ENCODE measurements around the gene CRX.

CRX gene

DNA sequence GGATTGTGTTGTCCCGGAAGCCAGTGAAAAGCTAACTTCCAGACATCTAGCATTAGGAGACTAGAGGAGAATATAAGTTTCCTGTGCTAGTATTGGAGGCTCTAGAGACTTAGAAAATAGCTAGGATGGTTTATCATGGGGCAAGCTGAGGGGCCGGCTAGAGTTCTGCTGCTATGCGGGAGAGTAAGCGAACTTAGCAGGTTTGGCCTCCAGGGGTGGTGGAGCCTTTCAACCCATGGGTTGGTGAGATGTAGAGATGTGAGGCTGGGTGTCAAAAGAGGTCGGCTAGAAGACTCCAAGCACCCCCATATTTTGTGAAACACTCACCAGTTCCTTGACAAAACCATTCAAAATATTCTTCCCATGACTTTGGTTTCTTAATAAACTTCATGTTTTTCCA, 60.0 kb downstream of the CRX start:
- H3K27me3 ChIP-seq (replicated peaks; ENCODE audit: control insufficient read depth, insufficient read depth, low read length): no peaks in the 10 kb centered on the region
- H3K36me3 ChIP-seq (ENCODE audit: control insufficient read depth, insufficient read depth, low read length): no peaks in the 10 kb centered on the region
- no peak overlapping the region for H3K4me3 ChIP-seq (replicated peaks; ENCODE audit: low read depth, low read length)
- no peak for DNase-seq (ENCODE audit: extremely low read depth, insufficient read length)
- TF ChIP-seq, protein P1, sequence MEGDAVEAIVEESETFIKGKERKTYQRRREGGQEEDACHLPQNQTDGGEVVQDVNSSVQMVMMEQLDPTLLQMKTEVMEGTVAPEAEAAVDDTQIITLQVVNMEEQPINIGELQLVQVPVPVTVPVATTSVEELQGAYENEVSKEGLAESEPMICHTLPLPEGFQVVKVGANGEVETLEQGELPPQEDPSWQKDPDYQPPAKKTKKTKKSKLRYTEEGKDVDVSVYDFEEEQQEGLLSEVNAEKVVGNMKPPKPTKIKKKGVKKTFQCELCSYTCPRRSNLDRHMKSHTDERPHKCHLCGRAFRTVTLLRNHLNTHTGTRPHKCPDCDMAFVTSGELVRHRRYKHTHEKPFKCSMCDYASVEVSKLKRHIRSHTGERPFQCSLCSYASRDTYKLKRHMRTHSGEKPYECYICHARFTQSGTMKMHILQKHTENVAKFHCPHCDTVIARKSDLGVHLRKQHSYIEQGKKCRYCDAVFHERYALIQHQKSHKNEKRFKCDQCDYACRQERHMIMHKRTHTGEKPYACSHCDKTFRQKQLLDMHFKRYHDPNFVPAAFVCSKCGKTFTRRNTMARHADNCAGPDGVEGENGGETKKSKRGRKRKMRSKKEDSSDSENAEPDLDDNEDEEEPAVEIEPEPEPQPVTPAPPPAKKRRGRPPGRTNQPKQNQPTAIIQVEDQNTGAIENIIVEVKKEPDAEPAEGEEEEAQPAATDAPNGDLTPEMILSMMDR (IDR thresholded peaks at IDR 0.05; ENCODE audit: insufficient read depth, low read length, poor library complexity, severe bottlenecking): no peak

DNA sequence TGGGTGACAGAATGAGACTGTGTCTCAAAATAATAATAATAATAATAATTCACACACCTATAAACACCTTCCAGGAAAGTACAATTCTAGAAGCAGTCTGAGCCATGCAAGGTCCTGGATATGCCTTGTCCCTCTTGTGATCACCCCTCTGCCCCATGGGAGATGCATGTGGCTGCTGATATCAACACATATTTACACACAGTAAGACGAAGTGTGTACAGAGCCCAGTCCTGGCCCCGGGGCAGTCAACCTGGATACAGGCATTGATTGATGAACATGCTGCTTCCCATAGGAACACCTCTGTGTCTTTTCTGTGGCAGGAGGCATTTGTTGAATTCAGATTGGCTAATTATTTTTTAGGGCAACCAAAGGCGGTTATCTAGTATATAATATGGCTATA, 61.2 kb downstream of the CRX start:
- no peak overlapping the region for H3K4me3 ChIP-seq (replicated peaks; ENCODE audit: low read depth, low read length)
- TF ChIP-seq, protein P1 (IDR thresholded peaks at IDR 0.05; ENCODE audit: insufficient read depth, low read length, poor library complexity, severe bottlenecking): no peak
- H3K27me3 ChIP-seq (replicated peaks; ENCODE audit: control insufficient read depth, insufficient read depth, low read length): no peaks in the 10 kb centered on the region
- no peaks in the 10 kb centered on the region for H3K36me3 ChIP-seq (ENCODE audit: control insufficient read depth, insufficient read depth, low read length)
- DNase-seq (ENCODE audit: extremely low read depth, insufficient read length): no peak

DNA sequence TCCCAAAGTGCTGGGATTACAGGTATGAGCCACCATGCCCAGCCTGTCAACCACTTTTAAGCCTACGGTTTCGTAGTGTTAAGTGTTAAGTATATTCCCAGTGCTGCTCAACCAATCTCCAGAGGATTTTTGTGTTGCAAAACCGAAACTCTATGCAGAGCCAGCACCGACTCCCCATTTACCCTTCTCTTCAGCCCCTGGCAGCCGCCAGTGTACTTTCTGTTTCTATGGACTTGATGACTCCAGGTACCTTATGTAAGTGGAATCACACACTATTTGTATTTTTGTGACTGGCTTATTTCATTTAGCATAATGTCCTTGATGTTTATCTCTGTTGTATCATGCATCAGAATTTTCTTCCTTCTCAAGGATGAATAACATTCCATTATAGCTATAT, 63.3 kb downstream of the CRX start:
- Histone ChIP-seq H3K27me3 (replicated peaks; ENCODE audit: control insufficient read depth, insufficient read depth, low read length) (no peaks in the 10 kb centered on the region), H3K36me3 (ENCODE audit: control insufficient read depth, insufficient read depth, low read length) (no peaks in the 10 kb centered on the region), H3K4me3 (replicated peaks; ENCODE audit: low read depth, low read length) (no peak overlapping the region)
- TF ChIP-seq, protein P1 (IDR thresholded peaks at IDR 0.05; ENCODE audit: insufficient read depth, low read length, poor library complexity, severe bottlenecking): no peak
- DNase-seq (ENCODE audit: extremely low read depth, insufficient read length): no peak

DNA sequence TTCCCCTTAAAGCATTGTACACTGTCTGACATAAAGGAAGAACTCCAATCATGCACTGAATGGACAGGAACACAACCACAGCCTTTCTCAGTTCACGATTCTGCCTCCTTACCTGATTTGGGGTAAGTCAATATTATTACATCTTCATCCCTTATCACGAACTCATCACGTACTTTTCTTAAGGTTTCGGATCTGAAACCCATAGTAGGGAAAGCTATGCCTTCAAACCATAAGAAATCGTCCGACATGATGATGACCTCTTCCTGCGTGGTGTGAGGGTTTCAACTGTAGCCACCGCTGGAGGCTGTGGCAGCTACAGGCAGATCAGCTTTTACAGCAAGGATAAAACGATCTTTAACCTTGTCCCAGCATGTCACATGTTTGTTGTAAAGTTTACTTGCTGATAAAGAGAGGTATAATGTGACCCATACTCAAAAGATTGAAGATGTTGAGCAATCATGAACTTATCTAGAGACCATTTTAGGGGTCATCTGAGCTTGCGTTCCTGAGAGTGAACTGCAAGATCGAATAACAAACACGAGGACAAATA, 64.3 kb downstream of the CRX start, which contains the start of gene SULT2A1:
Gene SULT2A1 (minus strand): TSS at position 306 of the 550 bp plus-strand sequence. CDS start 58 bp downstream, at position 248.
- DNase-seq (ENCODE audit: extremely low read depth, insufficient read length): no peak
- TF ChIP-seq, protein P1 (IDR thresholded peaks at IDR 0.05; ENCODE audit: insufficient read depth, low read length, poor library complexity, severe bottlenecking): no peak
- Histone ChIP-seq H3K27me3 (replicated peaks; ENCODE audit: control insufficient read depth, insufficient read depth, low read length) (no peaks in the 10 kb centered on the region), H3K36me3 (ENCODE audit: control insufficient read depth, insufficient read depth, low read length) (no peaks in the 10 kb centered on the region), H3K4me3 (replicated peaks; ENCODE audit: low read depth, low read length) (no peak within 1 kb of the TSS)

DNA sequence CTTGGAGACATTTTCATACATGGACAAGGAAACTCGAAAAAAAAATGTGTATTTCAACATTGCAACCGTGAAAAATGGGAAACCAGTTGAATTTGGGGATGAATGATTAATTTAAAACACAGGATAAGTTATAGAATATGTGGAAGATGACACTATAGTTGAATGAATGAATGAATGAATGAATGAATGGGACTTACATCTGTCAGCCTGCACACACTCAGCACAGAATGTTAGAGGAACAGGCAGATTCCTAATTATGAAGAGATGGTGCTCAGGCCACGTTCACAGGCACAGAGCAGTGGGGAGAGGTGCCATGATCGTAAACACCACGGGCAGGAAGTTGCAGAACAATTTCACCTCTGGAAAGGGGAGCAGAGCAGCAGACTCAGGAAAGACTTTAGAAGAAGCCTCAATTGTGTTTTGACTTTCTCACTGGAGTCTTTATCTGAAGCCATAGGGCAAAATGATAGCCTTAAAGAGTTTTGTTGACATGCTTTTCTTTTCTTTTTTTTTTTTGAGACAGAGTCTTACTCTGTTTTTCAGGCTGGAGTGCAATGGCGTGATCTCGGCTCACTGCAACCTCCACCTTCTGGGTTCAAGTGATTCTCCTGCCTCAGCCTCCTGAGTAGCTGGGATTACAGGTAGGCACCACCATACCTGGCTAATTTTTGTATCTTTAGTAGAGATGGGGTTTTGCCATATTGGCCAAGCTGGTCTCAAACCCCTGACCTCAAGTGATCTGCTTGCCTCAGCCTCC, 69.3 kb downstream of the CRX start:
- no peak overlapping the region for H3K4me3 ChIP-seq (replicated peaks; ENCODE audit: low read depth, low read length)
- TF ChIP-seq, protein P1 (IDR thresholded peaks at IDR 0.05; ENCODE audit: insufficient read depth, low read length, poor library complexity, severe bottlenecking): no peak

More for the DNA sequence above, 69.3 kb downstream of the CRX start:
- no peak for DNase-seq (ENCODE audit: extremely low read depth, insufficient read length)
- Histone ChIP-seq H3K36me3 (ENCODE audit: control insufficient read depth, insufficient read depth, low read length) (no peaks in the 10 kb centered on the region), H3K27me3 (replicated peaks; ENCODE audit: control insufficient read depth, insufficient read depth, low read length) (no peaks in the 10 kb centered on the region)

Measured in GM06990 (cell line).